ENCODE measurements around the gene MEGF11.

The MEGF11 gene

DNA sequence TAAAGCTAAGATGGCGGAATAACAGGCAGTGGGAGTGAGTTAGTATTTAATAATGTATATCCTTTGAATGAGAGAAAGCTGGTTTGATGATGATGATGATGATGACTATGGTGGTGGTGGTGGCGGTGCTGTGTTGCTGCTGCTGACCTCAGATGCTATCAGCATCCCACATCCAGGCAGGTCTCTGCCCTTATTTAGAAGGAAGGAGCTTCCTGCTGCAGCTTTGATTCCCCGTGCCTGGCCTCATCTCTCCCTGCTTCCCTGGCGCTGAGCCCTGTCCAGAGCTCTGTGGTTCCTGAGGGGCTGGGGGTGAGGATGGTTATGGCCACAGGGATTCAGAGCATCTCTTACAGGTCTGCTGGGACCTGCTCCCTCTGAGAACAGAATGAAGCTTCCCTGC lies 311.1 kb downstream of the MEGF11 start:
- DNase-seq (ENCODE audit: low read depth in 2 of 2), result no peak

DNA sequence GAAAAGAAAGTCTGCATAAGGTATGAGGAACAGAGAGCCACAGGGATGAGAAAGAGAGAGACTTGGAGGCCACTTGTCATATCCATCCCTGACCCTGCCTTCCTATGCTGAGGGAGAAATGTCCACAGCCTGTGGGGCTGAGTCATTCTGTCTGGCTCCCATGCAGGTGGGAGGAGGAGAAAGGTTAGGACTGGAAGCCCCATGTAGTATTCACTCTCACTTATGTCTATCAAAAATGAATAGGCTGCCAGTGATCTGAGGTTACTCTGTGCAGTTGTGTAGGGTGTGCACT lies 313.0 kb downstream of the MEGF11 start:
- no peak for DNase-seq (ENCODE audit: low read depth in 2 of 2)

GRCh38 chr15:65939901-65940617 lies 313.5 kb downstream of the MEGF11 start:
- DNase-seq (ENCODE audit: low read depth in 2 of 2), result no peak

DNA sequence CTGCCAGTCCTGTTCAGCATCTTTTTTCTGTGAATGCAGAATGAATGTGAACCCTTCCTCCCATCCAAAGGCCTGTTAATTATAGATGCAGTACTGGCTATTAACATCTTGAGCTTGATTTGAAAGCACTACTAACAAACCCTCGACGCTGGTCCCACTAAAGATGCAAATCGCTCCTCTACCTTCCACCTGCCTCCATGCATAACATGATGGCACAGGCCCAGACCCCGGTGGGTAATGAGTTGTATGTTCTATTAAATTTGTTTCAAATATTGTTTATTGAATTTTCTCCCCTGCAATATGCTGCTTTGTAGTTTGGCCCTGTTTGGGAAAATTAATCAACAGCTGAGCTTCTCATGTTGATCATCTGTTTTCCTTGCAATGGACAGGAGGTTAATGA lies 314.9 kb downstream of the MEGF11 start:
- DNase-seq (ENCODE audit: low read depth in 2 of 2), result no peak

DNA sequence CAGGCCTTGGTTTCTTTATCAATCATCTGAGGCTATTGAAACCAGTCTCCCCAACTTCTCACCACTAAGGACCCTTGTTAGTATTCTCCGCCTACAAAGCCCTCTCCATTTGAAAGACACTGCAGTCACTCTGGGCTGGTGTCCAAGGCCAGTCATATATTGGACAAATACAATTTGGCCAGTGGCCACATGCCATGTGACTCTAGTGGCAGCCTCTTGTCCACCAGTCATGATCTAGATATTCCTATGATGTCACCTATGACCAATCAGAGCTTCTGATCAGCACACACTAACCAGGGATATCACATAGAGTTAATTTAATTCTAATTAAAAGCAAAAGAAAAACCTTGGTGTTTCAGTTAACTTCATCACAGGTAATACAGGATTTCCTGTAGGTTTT lies 316.1 kb downstream of the MEGF11 start:
- DNase-seq (ENCODE audit: low read depth in 2 of 2), result no peak

GRCh38 chr15:65937054-65937453 lies 316.5 kb downstream of the MEGF11 start:
- DNase-seq (ENCODE audit: low read depth in 2 of 2), result no peak

GRCh38 chr15:65936282-65936681 lies 317.3 kb downstream of the MEGF11 start:
- DNase-seq (ENCODE audit: low read depth in 2 of 2), result no peak

- DNase-seq (ENCODE audit: low read depth in 2 of 2), result no peak
Measured at GRCh38 chr15:65935391-65935790, 318.2 kb downstream of the MEGF11 start.

DNA sequence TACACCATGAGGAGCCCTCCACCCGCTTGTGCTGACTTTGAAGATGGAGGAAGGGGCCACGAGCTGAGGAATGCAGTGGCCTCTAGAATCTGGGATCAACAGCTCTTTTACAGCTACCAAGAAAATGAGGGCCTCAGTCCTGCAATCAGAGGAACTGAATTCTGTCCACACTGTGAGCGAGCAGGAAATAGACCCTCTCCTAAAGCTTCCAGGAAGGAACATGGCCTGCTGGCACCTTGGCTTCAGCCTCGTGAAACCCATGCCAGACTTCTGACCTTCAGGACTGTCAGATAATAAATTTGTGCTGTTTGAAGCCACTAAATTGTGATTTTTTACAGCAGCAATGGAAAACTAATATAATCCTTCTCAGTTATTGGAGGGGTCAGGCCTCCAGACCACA lies 322.3 kb downstream of the MEGF11 start:
- no peak for DNase-seq (ENCODE audit: low read depth in 2 of 2)

DNA sequence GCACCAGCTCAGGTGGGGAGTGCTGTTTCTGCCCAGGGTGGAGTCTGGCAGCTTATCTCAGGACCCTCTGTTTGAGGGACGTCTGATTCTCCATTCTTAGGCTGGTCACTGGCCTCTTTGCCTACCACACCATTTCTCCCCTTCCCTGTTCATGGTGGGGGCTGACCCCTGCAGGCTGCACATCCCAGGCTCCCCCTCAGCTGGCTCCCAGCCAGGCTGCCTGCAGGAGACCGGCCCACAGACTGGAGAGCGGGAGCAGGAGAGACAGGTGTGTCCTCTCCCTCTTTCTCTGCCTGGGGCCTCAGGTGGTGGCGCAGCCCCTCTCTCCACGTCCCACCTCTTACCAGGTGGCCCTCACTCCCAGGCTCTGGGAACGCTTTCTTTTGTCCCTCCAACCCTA lies 323.4 kb downstream of the MEGF11 start:
- DNase-seq (ENCODE audit: low read depth in 2 of 2), result no peak

- DNase-seq (ENCODE audit: low read depth in 2 of 2), result no peak
Measured at GRCh38 chr15:65929573-65929972, 324.0 kb downstream of the MEGF11 start.

DNA sequence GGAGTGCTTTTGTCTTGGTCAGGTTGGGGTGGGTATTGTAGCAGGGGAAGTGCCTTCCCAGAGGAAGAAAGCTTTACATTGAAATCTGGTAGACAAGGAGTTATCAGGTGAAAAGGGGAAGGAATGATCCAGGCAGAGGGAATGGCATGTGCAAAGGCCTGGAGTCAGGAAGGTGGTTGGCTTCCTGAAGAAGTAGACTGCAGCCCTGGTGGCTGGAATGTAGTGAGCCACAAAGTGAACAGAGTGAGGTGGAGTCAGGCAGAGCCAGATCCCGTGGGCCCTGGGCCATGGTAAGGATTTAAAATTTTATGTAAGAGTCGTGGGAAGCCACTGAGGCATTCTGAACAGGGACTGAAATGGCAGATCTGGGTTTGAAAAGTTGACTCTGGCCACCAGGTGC lies 326.0 kb downstream of the MEGF11 start:
- no peak for DNase-seq (ENCODE audit: low read depth in 2 of 2)

- no peak for DNase-seq (ENCODE audit: low read depth in 2 of 2)
Measured at GRCh38 chr15:65926899-65927298, 326.7 kb downstream of the MEGF11 start.

GRCh38 chr15:65926459-65926858 lies 327.1 kb downstream of the MEGF11 start:
- DNase-seq (ENCODE audit: low read depth in 2 of 2), result no peak

DNA sequence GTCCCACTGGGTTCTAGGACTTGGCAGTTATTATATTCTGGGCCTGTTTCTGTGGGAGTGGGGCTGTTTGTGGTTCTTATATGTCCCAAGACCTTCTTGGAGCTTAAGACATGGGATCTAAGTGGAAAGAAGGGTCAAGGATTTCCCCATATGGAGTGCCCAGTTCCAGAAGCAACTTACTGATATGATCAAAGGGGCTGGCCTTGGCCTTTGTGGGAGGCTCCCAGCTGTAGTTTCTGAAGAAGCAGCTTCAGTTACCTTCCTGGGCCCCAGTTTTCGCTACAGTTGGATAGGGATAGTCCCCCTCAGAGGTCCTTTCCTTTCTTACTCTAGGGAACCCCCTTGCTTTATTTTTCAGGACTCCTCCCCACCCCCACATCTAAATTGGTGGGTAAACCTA lies 328.2 kb downstream of the MEGF11 start:
- no peak for DNase-seq (ENCODE audit: low read depth in 2 of 2)

GRCh38 chr15:65924004-65924403 lies 329.5 kb downstream of the MEGF11 start:
- no peak for DNase-seq (ENCODE audit: low read depth in 2 of 2)

- no peak for DNase-seq (ENCODE audit: low read depth in 2 of 2)
Measured at GRCh38 chr15:65923264-65923663, 330.3 kb downstream of the MEGF11 start.

GRCh38 chr15:65922621-65923020 lies 330.9 kb downstream of the MEGF11 start:
- DNase-seq (ENCODE audit: low read depth in 2 of 2), result no peak

DNA sequence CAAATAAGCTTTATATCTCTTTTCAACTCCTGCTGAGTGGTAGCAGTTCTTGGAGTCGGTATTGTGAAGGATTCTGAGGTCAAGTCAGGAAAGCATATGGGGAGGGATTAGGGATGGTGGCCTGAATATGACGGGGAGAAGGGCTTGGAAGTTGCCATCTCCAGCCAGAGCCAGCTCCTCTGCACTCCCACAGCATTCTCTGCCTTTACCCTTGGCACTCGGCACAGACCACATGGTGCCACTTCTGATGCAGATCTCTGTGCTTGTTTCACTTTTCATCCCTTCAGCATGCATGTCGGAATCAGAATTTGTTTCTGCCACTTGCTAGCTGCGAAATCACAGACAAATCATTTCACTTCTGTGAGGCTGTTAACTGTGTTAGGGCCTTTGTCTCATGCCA lies 331.8 kb downstream of the MEGF11 start:
- no peak for DNase-seq (ENCODE audit: low read depth in 2 of 2)

DNA sequence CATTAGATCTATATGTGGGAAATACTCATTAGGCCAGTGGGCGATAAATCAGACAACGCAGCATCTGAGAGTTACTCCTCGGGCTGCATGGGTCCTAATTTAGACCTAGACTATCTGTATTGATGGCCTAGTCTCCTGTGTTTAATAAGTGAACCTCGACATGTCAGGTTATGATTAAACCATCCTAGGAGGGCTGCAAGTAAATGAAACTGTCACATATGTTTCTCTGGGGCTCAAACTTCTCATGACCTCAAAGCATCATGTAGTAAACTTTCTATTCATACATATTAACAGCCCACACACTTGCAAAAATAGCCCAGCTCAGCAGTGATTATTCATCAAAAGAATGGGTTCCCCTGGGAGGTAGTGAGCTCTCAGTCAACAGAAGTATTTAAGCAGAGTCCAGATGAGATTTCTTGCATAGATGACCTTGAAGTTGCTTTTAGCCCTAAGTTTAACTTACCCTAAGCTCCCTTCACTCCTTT lies 332.7 kb downstream of the MEGF11 start:
- DNase-seq (ENCODE audit: low read depth in 2 of 2), result no peak

- DNase-seq (ENCODE audit: low read depth in 2 of 2), result no peak
Measured at GRCh38 chr15:65920121-65920520, 333.4 kb downstream of the MEGF11 start.

DNA sequence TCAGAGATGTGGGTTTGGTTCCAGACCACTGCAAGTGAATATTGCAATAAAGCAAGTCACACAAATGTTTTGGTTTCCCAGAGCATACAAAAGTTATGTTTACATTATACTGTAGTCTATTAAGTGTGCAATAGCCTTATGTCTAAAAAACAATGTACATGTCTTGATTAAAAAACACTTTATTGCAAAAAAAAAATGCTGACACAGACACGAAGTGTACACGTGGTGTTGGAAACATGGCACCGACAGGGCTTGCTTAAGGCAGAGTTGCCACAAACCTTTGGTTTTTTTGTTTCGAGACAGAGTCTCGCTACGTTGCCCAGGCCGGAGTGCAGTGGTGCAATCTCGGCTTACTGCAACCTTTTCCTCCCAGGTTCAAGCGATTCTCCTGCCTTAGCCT lies 334.2 kb downstream of the MEGF11 start:
- no peak for DNase-seq (ENCODE audit: low read depth in 2 of 2)

DNA sequence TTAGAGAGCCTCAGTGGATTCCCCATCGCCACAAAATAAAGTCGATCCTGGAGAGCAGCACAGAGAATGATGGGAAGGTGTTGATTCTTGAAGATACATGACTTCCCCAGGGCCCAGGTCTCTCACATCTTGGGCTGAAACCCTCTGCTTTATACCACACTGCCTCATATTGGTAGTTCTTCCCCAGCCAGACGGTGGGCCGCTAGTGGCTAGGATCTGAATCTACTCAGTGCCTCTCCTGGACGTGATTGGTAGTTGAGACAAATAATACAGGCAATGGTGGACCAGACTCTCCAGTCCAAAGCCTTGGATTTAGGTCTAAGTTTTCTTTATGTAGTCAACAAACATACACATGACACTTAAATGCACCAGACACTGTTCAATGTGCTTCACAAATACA lies 334.6 kb downstream of the MEGF11 start:
- no peak for DNase-seq (ENCODE audit: low read depth in 2 of 2)

DNA sequence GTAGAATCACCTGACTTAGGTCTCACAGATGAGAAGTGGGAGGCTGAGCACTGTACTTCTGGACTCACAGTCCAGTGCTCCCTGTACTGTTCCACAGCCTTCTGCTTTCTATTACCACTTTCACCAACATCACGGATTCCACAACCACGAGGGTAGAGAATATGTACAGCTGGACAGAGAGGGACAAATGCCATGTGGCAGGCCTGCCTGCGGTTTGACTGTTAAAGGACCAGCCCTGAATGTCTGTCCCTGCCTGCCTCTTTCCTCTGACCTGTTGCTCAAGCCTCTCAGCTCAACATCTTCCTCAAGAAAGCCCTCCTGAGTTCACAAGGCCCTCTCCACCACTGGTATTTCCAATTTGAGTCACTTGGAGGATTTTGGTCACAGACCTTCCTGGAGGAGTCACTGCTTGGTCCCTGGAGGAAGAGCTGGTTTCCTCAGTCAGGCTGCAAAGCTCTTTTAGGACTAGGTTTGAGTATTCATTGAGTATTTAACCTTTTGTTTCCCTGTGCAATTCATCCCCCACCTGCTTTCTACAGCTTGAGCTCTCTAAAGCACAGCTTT lies 335.1 kb downstream of the MEGF11 start:
- no peak for DNase-seq (ENCODE audit: low read depth in 2 of 2)
